Liver (tissue), 9 donors: ENCODE results near the gene ROR1. TPM values are rescaled to one million over a fixed set of nuclear protein-coding genes. Genes with fewer than 3 reads are reported as not detected.
A peak's percentile ranks its signal among the peaks of the same experiment; 100 is the strongest.

Source experiments
- DNase-seq: peaks from one replicate; pipeline ENCODE4 v3.0.0-alpha.2; 2017; ENCODE audit warnings: low spot score
- H3K27ac ChIP-seq, 2 donors: one replicate each; pipeline ENCODE4 v1.7.0; 2013; ENCODE audit warnings: inconsistent platforms in 2 of 2, low read length in 2 of 2, control low read depth in 1 of 2, low read depth in 1 of 2, mild to moderate bottlenecking in 1 of 2
- H3K27me3 ChIP-seq, 4 donors: one replicate each; pipeline versions ENCODE4 v1.6.1 to v1.7.0; 2013; ENCODE audit warnings: low read length in 3 of 4, inconsistent platforms in 1 of 4, mild to moderate bottlenecking in 1 of 4, moderate library complexity in 1 of 4; ENCODE audit not compliant: control insufficient read depth in 4 of 4, insufficient read depth in 4 of 4
- H3K36me3 ChIP-seq, 4 donors: one replicate each; pipeline versions ENCODE4 v1.6.1 to v1.7.0; 2013; ENCODE audit warnings: low read length in 3 of 4, mild to moderate bottlenecking in 3 of 4, low read depth in 1 of 4, moderate library complexity in 1 of 4; ENCODE audit not compliant: control insufficient read depth in 4 of 4, insufficient read depth in 3 of 4
- H3K4me1 ChIP-seq, 4 donors: one replicate each; pipeline versions ENCODE4 v1.6.1 to v1.7.0; 2013; ENCODE audit warnings: low read length in 3 of 4, mild to moderate bottlenecking in 3 of 4, moderate library complexity in 1 of 4; ENCODE audit not compliant: control insufficient read depth in 4 of 4, insufficient read depth in 4 of 4
- H3K4me3 ChIP-seq, 3 donors: one replicate each; pipeline versions ENCODE4 v1.6.1 to v1.7.0; 2013; ENCODE audit warnings: low read length in 3 of 3, control low read depth in 1 of 3, low read depth in 1 of 3, mild to moderate bottlenecking in 1 of 3
- H3K9ac ChIP-seq, 2 donors: one replicate each; pipeline ENCODE4 v1.7.0; 2013; ENCODE audit warnings: low read length in 2 of 2, mild to moderate bottlenecking in 2 of 2, moderate library complexity in 2 of 2, control low read depth in 1 of 2, low read depth in 1 of 2
- H3K9me3 ChIP-seq, 4 donors: one replicate each; pipeline versions ENCODE4 v1.6.1 to v1.7.0; 2013; ENCODE audit warnings: low read length in 3 of 4; ENCODE audit not compliant: control insufficient read depth in 4 of 4
- ATF3 ChIP-seq: IDR thresholded peaks from 2 replicates; pipeline ENCODE4 v1.6.1; 2016; ENCODE audit warnings: antibody characterized with exemption
- EGR1 ChIP-seq, 2 donors: IDR thresholded peaks; 2 replicates each; pipeline ENCODE4 v1.6.1; 2016 to 2018; ENCODE audit warnings: antibody characterized with exemption in 2 of 2, low read depth in 2 of 2
- FOXA1 ChIP-seq: IDR thresholded peaks from 2 replicates; pipeline ENCODE4 v1.6.1; 2016; ENCODE audit warnings: antibody characterized with exemption
- FOXA2 ChIP-seq: IDR thresholded peaks from 2 replicates; pipeline ENCODE4 v1.6.1; 2016; ENCODE audit warnings: antibody characterized with exemption
- GABPA ChIP-seq, 2 donors: IDR thresholded peaks in 1 of 2; conservative IDR thresholded peaks in 1 of 2; 2 replicates each; pipeline ENCODE4 v1.6.1; 2016; ENCODE audit warnings: antibody characterized with exemption in 2 of 2, mild to moderate bottlenecking in 1 of 2, moderate library complexity in 1 of 2
- HNF4G ChIP-seq: IDR thresholded peaks from 2 replicates; pipeline ENCODE4 v1.6.1; 2016; ENCODE audit warnings: antibody characterized with exemption
- NR2F2 ChIP-seq: IDR thresholded peaks from 2 replicates; pipeline ENCODE4 v1.6.1; 2016; ENCODE audit warnings: antibody characterized with exemption
- RAD21 ChIP-seq, 2 donors: IDR thresholded peaks; 2 replicates each; pipeline ENCODE4 v1.6.1; 2016; ENCODE audit warnings: antibody characterized with exemption in 2 of 2, mild to moderate bottlenecking in 2 of 2
- RXRA ChIP-seq, 2 donors: IDR thresholded peaks; 2 replicates each; pipeline ENCODE4 v1.6.1; 2017 to 2018; ENCODE audit warnings: antibody characterized with exemption in 2 of 2, mild to moderate bottlenecking in 1 of 2
- SP1 ChIP-seq: IDR thresholded peaks from 2 replicates; pipeline ENCODE4 v1.6.1; 2018; ENCODE audit warnings: antibody characterized with exemption, mild to moderate bottlenecking
- TAF1 ChIP-seq: conservative IDR thresholded peaks from 2 replicates; pipeline ENCODE4 v1.6.1; 2016; ENCODE audit warnings: antibody characterized with exemption, mild to moderate bottlenecking
- WGBS: extraction: QIAGEN DNeasy Blood & Tissue Kit; methylation state at CpG from one replicate; pipeline ENCODE4 v1.1.7; 2013; 5-methylcytosine and 5-hydroxymethylcytosine counted together
- polyA plus RNA-seq, 2 donors: library from polyadenylated mRNA; stranded (reverse) in 1 of 2; unstranded in 1 of 2; fragments of 200-250 nt in 1 of 2; fragments of >200 nt in 1 of 2; fragmentation: Nextera tagmentation in 1 of 2; extraction: Ambion mirVana in 1 of 2; gene quantifications; one replicate each; pipeline versions ENCODE4 v1.2.1 to v1.2.3, GENCODE V29; 2013 to 2015
- total RNA-seq, 2 donors: library from RNA; depleted of rRNA; stranded (reverse); fragments of >200 nt; gene quantifications; one replicate each; pipeline ENCODE4 v1.2.3, GENCODE V29; 2014
- TF ChIP-seq, protein P1 (sequence below): IDR thresholded peaks from 2 replicates; pipeline ENCODE4 v1.6.1; 2016; ENCODE audit warnings: antibody characterized with exemption, mild to moderate bottlenecking
- TF ChIP-seq, protein P2 (sequence below): fragments of 150-350 bp; IDR thresholded peaks from 2 replicates; pipeline ENCODE4 v1.5.1; 2017; ENCODE audit warnings: improper control_type of control experiment, low read depth, low read length; ENCODE audit not compliant: missing input control
- TF ChIP-seq, protein P3 (sequence below): IDR thresholded peaks from 2 replicates; pipeline ENCODE4 v1.6.1; 2016; ENCODE audit warnings: antibody characterized with exemption
- donor health status: healthy.
- donor health status: healthy.
- donor health status: healthy.
- donor health status: healthy.
- donor health status: healthy.

ROR1 gene
- total and polyA plus RNA-seq, 4 donors: 0.15 to 0.98 (median 0.37) TPM

DNA sequence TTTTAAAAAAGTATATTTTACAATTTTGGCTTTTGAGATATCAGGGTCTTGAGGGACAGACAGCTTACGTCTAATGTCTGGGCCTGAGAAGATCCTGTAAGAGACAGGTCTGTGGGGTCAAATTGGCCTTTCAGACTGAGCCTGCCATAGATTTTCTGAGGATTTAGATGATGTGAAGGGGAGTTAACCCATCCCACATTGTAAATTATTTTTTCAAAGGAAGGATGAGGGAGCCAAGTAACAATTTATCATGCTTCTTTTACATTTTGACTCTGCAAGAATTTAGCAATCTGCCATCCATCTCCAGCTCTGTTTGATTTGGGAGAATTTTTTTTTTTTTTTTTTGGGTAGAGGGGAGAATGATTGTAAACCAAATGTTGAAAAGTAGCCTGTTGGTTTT lies 160.9 kb downstream of the ROR1 start (continued):
- TF ChIP-seq, protein P1, sequence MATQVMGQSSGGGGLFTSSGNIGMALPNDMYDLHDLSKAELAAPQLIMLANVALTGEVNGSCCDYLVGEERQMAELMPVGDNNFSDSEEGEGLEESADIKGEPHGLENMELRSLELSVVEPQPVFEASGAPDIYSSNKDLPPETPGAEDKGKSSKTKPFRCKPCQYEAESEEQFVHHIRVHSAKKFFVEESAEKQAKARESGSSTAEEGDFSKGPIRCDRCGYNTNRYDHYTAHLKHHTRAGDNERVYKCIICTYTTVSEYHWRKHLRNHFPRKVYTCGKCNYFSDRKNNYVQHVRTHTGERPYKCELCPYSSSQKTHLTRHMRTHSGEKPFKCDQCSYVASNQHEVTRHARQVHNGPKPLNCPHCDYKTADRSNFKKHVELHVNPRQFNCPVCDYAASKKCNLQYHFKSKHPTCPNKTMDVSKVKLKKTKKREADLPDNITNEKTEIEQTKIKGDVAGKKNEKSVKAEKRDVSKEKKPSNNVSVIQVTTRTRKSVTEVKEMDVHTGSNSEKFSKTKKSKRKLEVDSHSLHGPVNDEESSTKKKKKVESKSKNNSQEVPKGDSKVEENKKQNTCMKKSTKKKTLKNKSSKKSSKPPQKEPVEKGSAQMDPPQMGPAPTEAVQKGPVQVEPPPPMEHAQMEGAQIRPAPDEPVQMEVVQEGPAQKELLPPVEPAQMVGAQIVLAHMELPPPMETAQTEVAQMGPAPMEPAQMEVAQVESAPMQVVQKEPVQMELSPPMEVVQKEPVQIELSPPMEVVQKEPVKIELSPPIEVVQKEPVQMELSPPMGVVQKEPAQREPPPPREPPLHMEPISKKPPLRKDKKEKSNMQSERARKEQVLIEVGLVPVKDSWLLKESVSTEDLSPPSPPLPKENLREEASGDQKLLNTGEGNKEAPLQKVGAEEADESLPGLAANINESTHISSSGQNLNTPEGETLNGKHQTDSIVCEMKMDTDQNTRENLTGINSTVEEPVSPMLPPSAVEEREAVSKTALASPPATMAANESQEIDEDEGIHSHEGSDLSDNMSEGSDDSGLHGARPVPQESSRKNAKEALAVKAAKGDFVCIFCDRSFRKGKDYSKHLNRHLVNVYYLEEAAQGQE: no peak
- TF ChIP-seq SP1: no peak

DNA sequence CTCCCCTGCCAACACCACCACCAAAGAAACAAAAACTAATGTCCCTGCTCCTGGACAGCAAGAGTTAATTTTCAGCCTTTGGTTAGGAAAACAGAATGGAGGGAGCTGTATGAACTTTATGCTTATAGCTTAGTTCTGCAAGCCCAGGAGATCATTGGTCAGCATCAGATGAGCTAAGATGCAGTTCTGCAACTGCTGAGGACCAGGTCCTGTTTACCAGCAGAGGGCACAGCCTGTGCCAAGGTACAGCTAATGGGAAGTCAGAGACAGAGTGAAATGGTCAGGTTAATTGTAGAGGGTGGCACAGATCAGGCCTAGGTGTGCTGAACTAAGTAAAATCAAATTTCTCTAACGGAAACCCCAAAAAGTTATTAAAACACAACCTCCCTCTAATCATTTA lies 161.3 kb downstream of the ROR1 start:
- H3K27me3 ChIP-seq: no peaks in the 10 kb centered on the region
- no peak overlapping the region for H3K9ac ChIP-seq
- WGBS: 86% methylated on average over 1 of the region's 1 CpG
- H3K9me3 ChIP-seq: no peaks in the 10 kb centered on the region
- no peak for DNase-seq
- TF ChIP-seq TAF1: no peak
- TF ChIP-seq RAD21 (IDR thresholded peaks at IDR 0.05): peak; percentile 33 to 52
- TF ChIP-seq, protein P2, sequence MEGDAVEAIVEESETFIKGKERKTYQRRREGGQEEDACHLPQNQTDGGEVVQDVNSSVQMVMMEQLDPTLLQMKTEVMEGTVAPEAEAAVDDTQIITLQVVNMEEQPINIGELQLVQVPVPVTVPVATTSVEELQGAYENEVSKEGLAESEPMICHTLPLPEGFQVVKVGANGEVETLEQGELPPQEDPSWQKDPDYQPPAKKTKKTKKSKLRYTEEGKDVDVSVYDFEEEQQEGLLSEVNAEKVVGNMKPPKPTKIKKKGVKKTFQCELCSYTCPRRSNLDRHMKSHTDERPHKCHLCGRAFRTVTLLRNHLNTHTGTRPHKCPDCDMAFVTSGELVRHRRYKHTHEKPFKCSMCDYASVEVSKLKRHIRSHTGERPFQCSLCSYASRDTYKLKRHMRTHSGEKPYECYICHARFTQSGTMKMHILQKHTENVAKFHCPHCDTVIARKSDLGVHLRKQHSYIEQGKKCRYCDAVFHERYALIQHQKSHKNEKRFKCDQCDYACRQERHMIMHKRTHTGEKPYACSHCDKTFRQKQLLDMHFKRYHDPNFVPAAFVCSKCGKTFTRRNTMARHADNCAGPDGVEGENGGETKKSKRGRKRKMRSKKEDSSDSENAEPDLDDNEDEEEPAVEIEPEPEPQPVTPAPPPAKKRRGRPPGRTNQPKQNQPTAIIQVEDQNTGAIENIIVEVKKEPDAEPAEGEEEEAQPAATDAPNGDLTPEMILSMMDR: peak; percentile 18
- no peak overlapping the region for H3K4me3 ChIP-seq
- H3K36me3 ChIP-seq: no peaks in the 10 kb centered on the region
- no peak overlapping the region for H3K27ac ChIP-seq
- no peaks in the 10 kb centered on the region for H3K4me1 ChIP-seq

DNA sequence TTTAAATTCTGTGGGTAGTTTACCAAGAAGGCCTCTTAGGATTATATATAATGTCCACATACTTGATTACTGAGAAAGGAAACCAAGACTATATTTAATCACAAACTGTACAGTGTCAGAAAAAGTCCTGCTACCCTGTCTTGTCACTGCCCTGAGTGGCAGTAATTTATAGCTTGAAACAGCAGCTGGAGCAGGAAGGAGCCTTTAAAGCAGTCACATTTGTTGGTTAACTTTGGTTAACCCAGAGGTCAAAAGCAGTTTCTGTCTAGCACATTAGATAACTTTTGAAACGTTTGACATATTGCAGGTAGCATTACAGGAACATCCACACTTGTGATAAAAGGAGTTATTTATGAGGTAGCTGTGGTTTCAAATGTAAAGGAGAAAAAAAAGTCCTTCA lies 161.7 kb downstream of the ROR1 start:
- no peak for DNase-seq
- 11% methylated on average over 1 of the region's 1 CpG for WGBS
- H3K27ac ChIP-seq: no peak overlapping the region
- no peaks in the 10 kb centered on the region for H3K9me3 ChIP-seq
- no peaks in the 10 kb centered on the region for H3K4me1 ChIP-seq
- no peaks in the 10 kb centered on the region for H3K27me3 ChIP-seq
- H3K9ac ChIP-seq: no peak overlapping the region
- TF ChIP-seq EGR1 (IDR thresholded peaks at IDR 0.05; ENCODE audit: low read depth in 2 of 2) (no peak), SP1 (no peak), TAF1 (no peak), GABPA (IDR thresholded peaks at IDR 0.05 in 1 of 2, conservative IDR thresholded peaks at IDR 0.05 in 1 of 2) (no peak), NR2F2 (no peak), FOXA2 (no peak), HNF4G (no peak), ATF3 (no peak), FOXA1 (no peak), RXRA (IDR thresholded peaks at IDR 0.05) (no peak)
- TF ChIP-seq, protein P3, sequence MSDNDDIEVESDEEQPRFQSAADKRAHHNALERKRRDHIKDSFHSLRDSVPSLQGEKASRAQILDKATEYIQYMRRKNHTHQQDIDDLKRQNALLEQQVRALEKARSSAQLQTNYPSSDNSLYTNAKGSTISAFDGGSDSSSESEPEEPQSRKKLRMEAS: no peak
- TF ChIP-seq, protein P1: no peak
- TF ChIP-seq, protein P2: no peak
- H3K36me3 ChIP-seq: no peaks in the 10 kb centered on the region
- no peak overlapping the region for H3K4me3 ChIP-seq
